ENCODE results near the gene PCDH9. TPM values are rescaled to one million over a fixed set of nuclear protein-coding genes. Genes with fewer than 3 reads are reported as not detected.

Gene PCDH9
- total and polyA plus RNA-seq, 7 donors: under 0.01 to 15.7 (median 8.7) TPM; not detected in 1

GRCh38 chr13:66520511-66521355 is 709.4 kb downstream of the PCDH9 start:
- WGBS, 2 donors: 83 to 86% methylated on average over 2 of the region's 2 CpGs
- H3K4me3 ChIP-seq: no peak overlapping the region
- no peaks in the 10 kb centered on the region for H3K27me3 ChIP-seq
- TF ChIP-seq POLR2AphosphoS5 (IDR thresholded peaks at IDR 0.05) (no peak), POLR2A (IDR thresholded peaks at IDR 0.05) (no peak), EP300 (IDR thresholded peaks at IDR 0.05) (no peak), CTCF (IDR thresholded peaks at IDR 0.05) (no peak)
- H3K27ac ChIP-seq: no peak overlapping the region
- no peaks in the 10 kb centered on the region for H3K9me3 ChIP-seq
- no peak for DNase-seq
- no peaks in the 10 kb centered on the region for H3K4me1 ChIP-seq
- H3K36me3 ChIP-seq: no peaks in the 10 kb centered on the region
- intact Hi-C loops (cut with DNase I): no loop called here

DNA sequence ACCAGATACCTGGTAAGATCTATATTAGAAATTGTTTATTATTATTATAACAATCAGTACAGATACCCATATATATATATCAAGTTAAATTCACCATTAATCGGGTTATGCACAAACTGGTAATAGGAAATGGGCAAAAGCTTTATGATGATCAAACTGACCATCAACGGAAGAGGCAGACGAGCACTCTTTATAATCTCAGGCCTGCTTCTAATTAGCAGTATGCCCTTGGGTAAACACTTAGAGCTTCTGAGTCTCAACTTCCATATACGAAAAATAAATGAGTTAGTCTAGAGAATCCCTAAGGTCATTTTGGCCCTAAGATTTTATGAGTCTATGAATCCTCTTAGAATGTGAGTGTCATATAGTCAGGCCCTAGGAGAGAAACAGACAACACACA is 710.9 kb downstream of the PCDH9 start:
- Histone ChIP-seq H3K27me3 (no peaks in the 10 kb centered on the region), H3K4me3 (no peak overlapping the region), H3K4me1 (no peaks in the 10 kb centered on the region), H3K9me3 (no peaks in the 10 kb centered on the region), H3K27ac (no peak overlapping the region), H3K36me3 (no peaks in the 10 kb centered on the region)
- DNase-seq: no peak
- intact Hi-C loops (cut with DNase I): no loop called here
- TF ChIP-seq EP300 (IDR thresholded peaks at IDR 0.05) (no peak), CTCF (IDR thresholded peaks at IDR 0.05) (no peak), POLR2A (IDR thresholded peaks at IDR 0.05) (no peak), POLR2AphosphoS5 (IDR thresholded peaks at IDR 0.05) (no peak)
- 86% methylated on average over 4 of the region's 4 CpGs for WGBS, 2 donors

DNA sequence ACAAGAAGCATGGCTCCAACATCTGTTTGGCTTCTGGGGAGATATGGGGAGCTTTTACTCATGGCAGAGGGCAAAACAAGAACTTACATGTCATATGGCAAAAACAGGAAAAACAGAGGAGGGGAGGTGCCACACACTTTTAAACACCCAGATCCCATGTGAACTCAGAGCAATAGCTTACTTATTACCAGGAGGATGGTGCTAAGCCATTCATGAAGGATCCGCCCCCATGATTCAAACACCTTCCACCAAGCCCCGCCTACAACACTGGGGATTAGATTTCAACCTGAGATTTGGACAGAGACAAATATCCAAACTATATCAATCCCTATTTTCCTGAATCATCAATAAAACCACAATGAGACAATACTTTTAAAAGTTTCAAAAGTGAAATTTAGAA is 712.1 kb downstream of the PCDH9 start:
- Histone ChIP-seq H3K9me3 (no peaks in the 10 kb centered on the region), H3K4me3 (no peak overlapping the region), H3K27me3 (no peaks in the 10 kb centered on the region), H3K4me1 (no peaks in the 10 kb centered on the region), H3K36me3 (no peaks in the 10 kb centered on the region), H3K27ac (no peak overlapping the region)
- TF ChIP-seq CTCF (IDR thresholded peaks at IDR 0.05) (no peak), POLR2A (IDR thresholded peaks at IDR 0.05) (no peak), POLR2AphosphoS5 (IDR thresholded peaks at IDR 0.05) (no peak), EP300 (IDR thresholded peaks at IDR 0.05) (no peak)
- DNase-seq: no peak
- intact Hi-C loops (cut with DNase I): no loop called here
- WGBS, 2 donors: 58 to 94% methylated on average over 2 of the region's 2 CpGs

DNA sequence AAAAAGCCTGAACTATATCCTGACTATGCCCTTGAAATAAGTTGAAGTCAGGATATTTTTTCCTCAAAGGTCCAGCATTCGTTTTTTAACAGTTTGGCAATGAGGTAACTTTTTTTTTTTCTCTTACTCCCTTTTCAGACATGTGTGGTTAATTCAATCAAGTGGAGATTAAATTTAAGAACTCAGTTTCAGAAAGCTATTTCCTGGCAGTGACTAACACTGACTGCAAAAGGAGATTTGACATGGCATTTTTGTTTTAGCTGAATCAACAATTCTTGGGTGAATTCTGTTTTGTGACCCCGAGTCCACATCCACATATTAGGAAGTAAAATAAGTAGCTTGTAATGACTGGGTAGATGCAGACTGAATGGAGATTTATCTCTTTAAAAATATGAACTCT is 716.4 kb downstream of the PCDH9 start:
- Histone ChIP-seq H3K9me3 (no peaks in the 10 kb centered on the region), H3K36me3 (no peaks in the 10 kb centered on the region), H3K4me1 (no peaks in the 10 kb centered on the region), H3K27ac (no peak overlapping the region), H3K4me3 (no peak overlapping the region), H3K27me3 (no peaks in the 10 kb centered on the region)
- intact Hi-C loops (cut with DNase I): no loop called here
- 37 to 50% methylated on average over 2 of the region's 2 CpGs for WGBS, 2 donors
- DNase-seq: no peak
- TF ChIP-seq EP300 (IDR thresholded peaks at IDR 0.05): no peak
- TF ChIP-seq POLR2AphosphoS5 (IDR thresholded peaks at IDR 0.05): no peak
- TF ChIP-seq POLR2A (IDR thresholded peaks at IDR 0.05): no peak
- TF ChIP-seq CTCF (IDR thresholded peaks at IDR 0.05): no peak
